NB4 (cell line): ENCODE results near the gene KIF5C.

Experiments
- DNase-seq: peaks from one replicate; pipeline ENCODE4 v3.0.0; 2010; ENCODE audit warnings: low read depth
- H3K4me3 ChIP-seq: one replicate; pipeline ENCODE4 v1.5.1; 2011; ENCODE audit warnings: mild to moderate bottlenecking, low read depth, low read length, moderate library complexity
- MYC ChIP-seq: IDR thresholded peaks from 2 replicates; pipeline ENCODE4 v1.6.1; 2011; ENCODE audit warnings: low read depth, low read length
- POLR2A ChIP-seq: IDR thresholded peaks from 2 replicates; pipeline ENCODE4 v1.6.1; 2011; ENCODE audit warnings: mild to moderate bottlenecking; ENCODE audit not compliant: insufficient read length; ENCODE audit errors: extremely low read depth
- TF ChIP-seq, protein P1 (sequence below): IDR thresholded peaks from one replicate; pipeline ENCODE4 v1.5.1; 2012; ENCODE audit warnings: low read depth, low read length
- TF ChIP-seq, protein P2 (sequence below): IDR thresholded peaks from 2 replicates; pipeline ENCODE4 v1.6.1; 2011; ENCODE audit warnings: low read depth, low read length

KIF5C gene

DNA sequence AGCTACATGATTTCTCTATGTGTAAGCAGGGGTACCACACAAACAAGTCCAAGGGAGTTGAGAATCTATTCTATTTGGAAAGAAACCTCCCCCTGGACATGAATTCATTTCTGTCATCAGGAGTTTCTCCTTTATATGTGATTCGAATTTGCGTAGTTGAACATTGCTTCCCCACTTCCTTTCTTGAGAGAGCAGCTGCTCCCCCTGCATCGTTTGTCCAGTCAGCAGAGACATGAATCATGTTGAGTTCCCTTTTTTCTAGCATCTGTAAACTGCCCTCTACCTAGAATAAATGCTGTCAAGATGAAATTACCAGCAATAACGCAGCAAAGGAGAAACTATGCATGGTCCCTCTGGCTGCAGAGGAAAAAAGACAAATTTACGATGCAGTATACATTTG lies 73.8 kb downstream of the KIF5C start:
- TF ChIP-seq, protein P1, sequence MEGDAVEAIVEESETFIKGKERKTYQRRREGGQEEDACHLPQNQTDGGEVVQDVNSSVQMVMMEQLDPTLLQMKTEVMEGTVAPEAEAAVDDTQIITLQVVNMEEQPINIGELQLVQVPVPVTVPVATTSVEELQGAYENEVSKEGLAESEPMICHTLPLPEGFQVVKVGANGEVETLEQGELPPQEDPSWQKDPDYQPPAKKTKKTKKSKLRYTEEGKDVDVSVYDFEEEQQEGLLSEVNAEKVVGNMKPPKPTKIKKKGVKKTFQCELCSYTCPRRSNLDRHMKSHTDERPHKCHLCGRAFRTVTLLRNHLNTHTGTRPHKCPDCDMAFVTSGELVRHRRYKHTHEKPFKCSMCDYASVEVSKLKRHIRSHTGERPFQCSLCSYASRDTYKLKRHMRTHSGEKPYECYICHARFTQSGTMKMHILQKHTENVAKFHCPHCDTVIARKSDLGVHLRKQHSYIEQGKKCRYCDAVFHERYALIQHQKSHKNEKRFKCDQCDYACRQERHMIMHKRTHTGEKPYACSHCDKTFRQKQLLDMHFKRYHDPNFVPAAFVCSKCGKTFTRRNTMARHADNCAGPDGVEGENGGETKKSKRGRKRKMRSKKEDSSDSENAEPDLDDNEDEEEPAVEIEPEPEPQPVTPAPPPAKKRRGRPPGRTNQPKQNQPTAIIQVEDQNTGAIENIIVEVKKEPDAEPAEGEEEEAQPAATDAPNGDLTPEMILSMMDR: no peak
- TF ChIP-seq POLR2A: no peak
- TF ChIP-seq MYC: peak; percentile 41
- TF ChIP-seq, protein P2, sequence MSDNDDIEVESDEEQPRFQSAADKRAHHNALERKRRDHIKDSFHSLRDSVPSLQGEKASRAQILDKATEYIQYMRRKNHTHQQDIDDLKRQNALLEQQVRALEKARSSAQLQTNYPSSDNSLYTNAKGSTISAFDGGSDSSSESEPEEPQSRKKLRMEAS: peak; percentile 43; the same call in 1 of the 2 replicates
- H3K4me3 ChIP-seq: no peak overlapping the region
- peak; percentile 84 for DNase-seq

DNA sequence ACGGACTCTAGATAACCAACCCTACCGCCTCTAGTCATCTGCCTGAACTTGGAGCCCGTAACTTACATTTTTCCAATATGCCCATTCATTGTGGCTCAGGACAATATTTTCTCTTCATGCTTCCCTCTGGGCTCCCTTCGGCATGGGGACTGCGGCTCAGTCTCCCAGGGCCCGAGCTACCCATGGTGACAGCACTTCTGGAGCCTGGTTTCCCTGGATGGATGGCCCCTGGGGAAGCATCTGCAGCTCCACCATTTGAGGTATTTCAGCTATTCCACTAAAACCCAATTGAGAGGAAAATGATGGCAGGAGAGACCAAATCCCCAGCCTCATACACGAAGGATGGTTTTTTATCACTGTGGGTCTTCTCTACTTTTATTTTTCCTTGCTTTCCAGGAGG lies 74.3 kb downstream of the KIF5C start:
- H3K4me3 ChIP-seq: no peak overlapping the region
- no peak for DNase-seq
- TF ChIP-seq, protein P2: no peak
- TF ChIP-seq POLR2A (no peak), MYC (no peak)
- TF ChIP-seq, protein P1: no peak

DNA sequence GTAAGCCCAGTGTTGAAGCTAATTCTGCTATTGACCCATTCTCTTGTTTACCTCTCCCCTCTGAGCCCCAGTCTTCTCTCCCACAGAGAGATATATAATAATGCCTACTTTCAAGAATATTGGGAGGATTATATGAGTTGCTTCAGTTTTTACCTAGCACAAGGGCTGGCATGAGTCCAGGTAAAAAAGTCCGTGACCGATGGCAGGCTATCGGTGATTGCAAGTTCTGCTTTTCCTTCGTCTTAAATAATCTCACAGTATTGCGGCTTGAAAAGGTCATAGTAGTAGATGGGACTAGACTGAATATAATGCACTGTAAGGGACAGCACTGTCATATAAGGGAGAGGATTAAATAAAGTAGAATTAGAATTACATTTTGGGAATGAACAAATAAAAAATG lies 77.6 kb downstream of the KIF5C start:
- TF ChIP-seq, protein P1: no peak
- TF ChIP-seq MYC (no peak), POLR2A (no peak)
- TF ChIP-seq, protein P2: no peak
- H3K4me3 ChIP-seq: no peak overlapping the region
- no peak for DNase-seq

DNA sequence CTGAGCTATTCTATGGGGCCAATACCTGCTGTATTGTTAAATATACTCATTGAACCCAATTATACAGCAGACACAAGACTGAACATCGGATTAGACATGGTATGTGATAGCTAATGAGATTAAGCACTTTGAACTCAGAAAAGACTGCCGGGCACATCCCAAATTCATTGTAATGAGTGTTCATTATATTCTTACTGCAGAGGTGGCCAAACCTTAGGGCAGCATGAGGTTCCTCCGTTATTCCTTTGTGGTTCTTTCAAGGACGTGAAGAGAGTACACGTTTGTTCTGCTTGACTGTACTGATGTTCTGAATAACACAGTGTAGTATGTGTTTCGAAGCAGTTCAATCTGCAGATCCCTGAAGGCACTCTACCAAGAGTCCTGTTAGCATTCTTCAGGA lies 78.4 kb downstream of the KIF5C start:
- no peak overlapping the region for H3K4me3 ChIP-seq
- no peak for DNase-seq
- TF ChIP-seq POLR2A (no peak), MYC (no peak)
- TF ChIP-seq, protein P1: no peak
- TF ChIP-seq, protein P2: no peak

DNA sequence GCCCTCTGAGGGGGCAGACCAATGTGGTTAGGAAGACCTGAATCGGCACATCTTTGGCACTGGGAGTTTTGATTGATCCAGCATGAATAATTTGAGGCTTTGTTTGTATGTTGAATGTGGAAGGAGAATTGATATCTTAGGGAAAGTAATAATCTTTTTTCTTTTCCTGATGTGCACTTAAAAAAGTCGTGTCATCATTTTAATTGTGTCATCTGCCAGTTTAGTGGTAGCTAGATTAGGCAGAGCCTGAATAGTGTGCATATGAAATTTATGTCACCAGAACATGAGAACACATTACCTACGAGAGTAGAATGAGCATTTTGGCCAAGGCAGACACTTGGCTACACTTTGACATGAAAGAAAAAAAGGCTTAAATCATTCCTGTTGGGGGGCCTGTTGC lies 79.5 kb downstream of the KIF5C start:
- DNase-seq: no peak
- no peak overlapping the region for H3K4me3 ChIP-seq
- TF ChIP-seq, protein P1: no peak
- TF ChIP-seq POLR2A (no peak), MYC (no peak)
- TF ChIP-seq, protein P2: no peak

DNA sequence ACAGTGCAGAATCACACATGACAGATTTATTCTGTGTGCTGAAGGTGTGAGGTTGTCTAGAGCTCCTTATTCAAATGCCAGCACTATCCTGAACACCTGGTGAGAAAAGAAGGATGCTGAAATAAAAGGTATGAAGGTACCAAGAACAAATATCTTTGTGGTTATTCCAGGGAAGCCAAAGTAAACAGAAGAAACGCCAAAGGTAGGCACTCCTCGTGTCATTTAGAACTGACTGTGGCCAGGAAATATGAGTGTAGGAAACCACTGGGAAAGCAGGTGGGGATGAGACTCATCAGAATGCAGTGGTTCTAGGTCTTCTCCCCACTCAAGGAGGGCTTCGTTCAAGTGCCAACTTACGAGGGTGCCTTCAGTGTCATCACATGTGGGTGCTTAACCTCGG lies 80.8 kb downstream of the KIF5C start:
- DNase-seq: no peak
- H3K4me3 ChIP-seq: no peak overlapping the region
- TF ChIP-seq, protein P2: no peak
- TF ChIP-seq, protein P1: no peak
